Endothelial cell of umbilical vein (primary cell): ENCODE results near the gene GMNN. TPM values are rescaled to one million over a fixed set of nuclear protein-coding genes. Genes with fewer than 3 reads are reported as not detected.

Experiments used
- BruUV-seq: library from RNA; stranded (reverse); fragments of 400-500 nt; replicated peaks from 2 replicates; lab custom pipeline; 2021; lab: Mats Ljungman, UMichigan
- CTCF ChIA-PET: fragments of 300-600, 350-600 bp; sonication (Branson Sonifier 250); formaldehyde crosslinking; loops from one replicate; lab custom pipeline; 2021; ENCODE audit warnings: antibody characterized with exemption, inconsistent platforms; lab: Charles Lee
- POLR2A ChIA-PET: fragments of 300-600, 350-600 bp; sonication (Branson Sonifier 250); formaldehyde crosslinking; loops from one replicate; lab custom pipeline; 2021; ENCODE audit warnings: antibody characterized with exemption, inconsistent platforms; lab: Charles Lee
- DNase-seq: peaks from one replicate; pipeline ENCODE4 v3.0.0-alpha.2; 2011; ENCODE audit warnings: low read depth, low spot score
- FAIRE-seq: peaks from 2 replicates; lab custom pipeline; 2011; peaks lifted over from hg19 to GRCh38; lab: Jason Lieb, UNC
- H2AFZ ChIP-seq: 2 replicates; pipeline ENCODE4 v1.6.0; 2012; ENCODE audit warnings: low read depth, low read length, control low read depth, inconsistent platforms
- H3K27ac ChIP-seq: 2 replicates; pipeline ENCODE4 v1.5.1; 2011; ENCODE audit warnings: low read depth, mild to moderate bottlenecking, control low read depth, low read length, moderate library complexity; ENCODE audit not compliant: insufficient read depth
- H3K27me3 ChIP-seq, 2 experiments: 2 replicates each; pipeline versions ENCODE4 v1.6.0 to v1.6.1; 2011; ENCODE audit warnings: low read length in 2 of 2, mixed read lengths in 1 of 2; ENCODE audit not compliant: control insufficient read depth in 2 of 2, insufficient read depth in 2 of 2
- H3K36me3 ChIP-seq, 2 experiments: 2 replicates in 1 of 2; 3 replicates in 1 of 2; pipeline ENCODE4 v1.5.1; 2011; ENCODE audit warnings: low read length in 2 of 2, mild to moderate bottlenecking in 1 of 2, moderate library complexity in 1 of 2; ENCODE audit not compliant: control insufficient read depth in 2 of 2, insufficient read depth in 2 of 2; ENCODE audit errors: extremely low read depth in 1 of 2
- H3K4me1 ChIP-seq: 3 replicates; pipeline ENCODE4 v1.5.1; 2011; ENCODE audit warnings: mild to moderate bottlenecking, low read length; ENCODE audit not compliant: control insufficient read depth, insufficient read depth; ENCODE audit errors: extremely low read depth
- H3K4me2 ChIP-seq: 2 replicates; pipeline ENCODE4 v1.6.1; 2011; ENCODE audit warnings: low read length, control low read depth, mixed read lengths; ENCODE audit not compliant: insufficient read depth
- H3K4me3 ChIP-seq, 3 experiments: fragments of 200-600 bp in 1 of 3; sonication (generic), shearing (Covaris generic) in 1 of 3; replicated peaks in 1 of 3; 2 replicates each; pipeline ENCODE4 v1.5.1; 2011 to 2016; ENCODE audit warnings: control low read depth in 3 of 3, low read length in 3 of 3, mild to moderate bottlenecking in 2 of 3, inconsistent platforms in 1 of 3, low read depth in 1 of 3, moderate library complexity in 1 of 3; ENCODE audit not compliant: insufficient read depth in 1 of 3
- H3K79me2 ChIP-seq: 2 replicates; pipeline ENCODE4 v1.6.0; 2012; ENCODE audit warnings: low read length, inconsistent platforms; ENCODE audit not compliant: control insufficient read depth, insufficient read depth
- H3K9ac ChIP-seq: replicated peaks from 2 replicates; pipeline ENCODE3; 2011; ENCODE audit warnings: low read length, control low read depth; ENCODE audit not compliant: insufficient read depth; ENCODE audit errors: extremely low read depth
- H3K9me1 ChIP-seq: replicated peaks from 3 replicates; pipeline ENCODE4 v1.6.0; 2011; ENCODE audit warnings: mild to moderate bottlenecking, low read length; ENCODE audit not compliant: control insufficient read depth, insufficient read depth; ENCODE audit errors: extremely low read depth
- H3K9me3 ChIP-seq: replicated peaks from 2 replicates; pipeline ENCODE4 v1.5.1; 2012; ENCODE audit warnings: low read length, inconsistent platforms; ENCODE audit not compliant: control insufficient read depth, insufficient read depth
- H4K20me1 ChIP-seq: replicated peaks from 2 replicates; pipeline ENCODE3; 2011; ENCODE audit warnings: mild to moderate bottlenecking, low read length; ENCODE audit not compliant: control insufficient read depth, insufficient read depth; ENCODE audit errors: extremely low read depth
- CTCF ChIP-seq, 2 donors: IDR thresholded peaks; 1 replicate in 1 of 2; 2 replicates in 1 of 2; pipeline ENCODE4 v1.5.1; 2011; ENCODE audit warnings: low read length in 2 of 2, mild to moderate bottlenecking in 2 of 2, moderate library complexity in 2 of 2, control low read depth in 1 of 2, inconsistent platforms in 1 of 2, low read depth in 1 of 2; ENCODE audit not compliant: insufficient read depth in 1 of 2; ENCODE audit errors: extremely low read depth in 1 of 2
- EZH2 ChIP-seq: IDR thresholded peaks from 2 replicates; pipeline ENCODE4 v1.6.1; 2012; ENCODE audit warnings: borderline replicate concordance, low read depth, mild to moderate bottlenecking, moderate library complexity, low read length, inconsistent platforms; ENCODE audit not compliant: severe bottlenecking
- GATA2 ChIP-seq: IDR thresholded peaks from 2 replicates; pipeline ENCODE4 v1.7.0; 2011; ENCODE audit warnings: low read depth, mild to moderate bottlenecking, moderate library complexity, mixed read lengths, low read length; ENCODE audit not compliant: insufficient read length, insufficient read depth
- JUN ChIP-seq: IDR thresholded peaks from 2 replicates; pipeline ENCODE4 v1.6.1; 2011; ENCODE audit warnings: borderline replicate concordance, low read depth; ENCODE audit not compliant: insufficient read length, insufficient read depth
- MAX ChIP-seq: IDR thresholded peaks from 2 replicates; pipeline ENCODE4 v1.6.1; 2011; ENCODE audit not compliant: insufficient read depth, insufficient read length
- POLR2A ChIP-seq: IDR thresholded peaks from 2 replicates; pipeline ENCODE4 v1.6.1; 2012; ENCODE audit warnings: low read depth, mild to moderate bottlenecking, control low read depth, low read length
- POLR2AphosphoS5 ChIP-seq: IDR thresholded peaks from 2 replicates; pipeline ENCODE4 v1.6.1; 2012; ENCODE audit warnings: low read depth, mild to moderate bottlenecking, control low read depth, low read length, moderate library complexity; ENCODE audit not compliant: insufficient read depth
- dilution Hi-C: fragments of 300-500 bp; cut with MboI; formaldehyde crosslinking; loops from one replicate; pipeline ENCODE4 v1.15.0; 2019; ENCODE audit warnings: low sequenced_read_pairs; ENCODE audit not compliant: extremely low pct_ligation_motif_present
- intact Hi-C: fragments of 100-400 bp; cut with micrococcal nuclease; formaldehyde crosslinking; loops from one replicate; pipeline ENCODE4 v1.10.0; 2022
- polyA plus RNA-seq, 4 experiments: library from polyadenylated mRNA; depleted of rRNA in 3 of 4; stranded (reverse) in 3 of 4; unstranded in 1 of 4; fragments of >200 nt; gene quantifications; 2 replicates each; pipeline versions ENCODE4 v1.2.1 to v1.2.3, GENCODE V29; 2011 to 2012; ENCODE audit warnings: missing spikeins in 1 of 4
- total RNA-seq: library from RNA; stranded (reverse); gene quantifications from 2 replicates; pipeline ENCODE4 v1.2.3, GENCODE V29; 2021

GMNN gene
- total and polyA plus RNA-seq, 2 donors (not counting 3 experiments of a cell fraction or from before 2014, with no cell fraction given): 25.4 to 52.6 TPM

- DNase-seq: no peak
These were observed 30.8 kb upstream of the GMNN start for GRCh38 chr6:24743944-24744335.

More at GRCh38 chr6:24743944-24744335, 30.8 kb upstream of the GMNN start:
- H3K36me3 ChIP-seq: no peaks in the 10 kb centered on the region
- H4K20me1 ChIP-seq: no peaks in the 10 kb centered on the region
- H3K9ac ChIP-seq: peak overlapping the region; percentile 50
- H3K4me3 ChIP-seq: no peak overlapping the region
- no peak for FAIRE-seq
- no peak for TF ChIP-seq GATA2
- no peak for TF ChIP-seq POLR2AphosphoS5
- no peak for TF ChIP-seq MAX
- no peak for TF ChIP-seq POLR2A
- no peak for TF ChIP-seq JUN
- no peak for TF ChIP-seq EZH2
- TF ChIP-seq CTCF (IDR thresholded peaks at IDR 0.05; ENCODE audit: extremely low read depth in 1 of 2, insufficient read depth in 1 of 2, low read depth in 1 of 2, low read length in 2 of 2): no peak
- H3K4me2 ChIP-seq: peak overlapping the region; percentile 90
- H3K9me1 ChIP-seq: no peaks in the 10 kb centered on the region
- H3K27ac ChIP-seq: peak overlapping the region; percentile 90
- peaks cover 16% of the 10 kb centered on the region for H3K4me1 ChIP-seq
- intact Hi-C loops (loop anchor here (1.0 kb wide), 2 partner anchors 23 to 31 kb away; no protein-coding TSS in a partner anchor), dilution Hi-C loops (no loop called here)
- POLR2A ChIA-PET: interaction anchor here (0.6 to 1.6 kb wide), 2 partner anchors 22 to 45 kb away, joined by 4 to 18 read pairs; no protein-coding TSS in a partner anchor
- CTCF ChIA-PET: interaction anchor here (1.1 to 2.6 kb wide), 3 partner anchors 22 to 430 kb away, joined by 3 to 14 read pairs (median 9); no protein-coding TSS in a partner anchor
- H2AFZ ChIP-seq: peak overlapping the region; percentile 85
- BruUV-seq: TSS peak; percentile 87
- H3K27me3 ChIP-seq: peaks cover 0 to under 1% of the 10 kb centered on the region in 2 experiments
- H3K79me2 ChIP-seq: no peaks in the 10 kb centered on the region
- H3K9me3 ChIP-seq: no peaks in the 10 kb centered on the region
